Neural progenitor cell (in vitro differentiated cells): ENCODE measurements around the gene SLC4A1AP. TPM values are rescaled to one million over a fixed set of nuclear protein-coding genes. Genes with fewer than 3 reads are reported as not detected.
A peak's percentile ranks its signal among the peaks of the same experiment; 100 is the strongest.

Experiments
- DNase-seq: peaks from one replicate; pipeline ENCODE4 v3.0.0-alpha.2; 2016; ENCODE audit warnings: low spot score
- H2AFZ ChIP-seq: fragments of 200-600 bp; sonication (generic); replicated peaks from 2 replicates; pipeline ENCODE4 v1.6.1; 2016; ENCODE audit warnings: antibody characterized with exemption
- H3F3A ChIP-seq: fragments of 200-600 bp; sonication (generic); 2 replicates; pipeline ENCODE4 v1.6.1; 2016; ENCODE audit warnings: antibody characterized with exemption, low read depth
- H3K27ac ChIP-seq: fragments of 200-600 bp; sonication (generic); 2 replicates; pipeline ENCODE4 v1.5.1; 2016; ENCODE audit warnings: mild to moderate bottlenecking
- H3K27me3 ChIP-seq: fragments of 200-600 bp; sonication (generic); 2 replicates; pipeline ENCODE4 v1.6.1; 2016; ENCODE audit warnings: mild to moderate bottlenecking, moderate library complexity
- H3K36me3 ChIP-seq: fragments of 200-600 bp; sonication (generic); 2 replicates; pipeline ENCODE4 v1.5.1; 2016
- H3K4me1 ChIP-seq: fragments of 200-600 bp; sonication (generic); 2 replicates; pipeline ENCODE4 v1.6.1; 2016; ENCODE audit warnings: mixed run types
- H3K4me2 ChIP-seq: fragments of 200-600 bp; sonication (generic); 2 replicates; pipeline ENCODE4 v1.6.1; 2016
- H3K4me3 ChIP-seq: fragments of 200-600 bp; sonication (generic); 2 replicates; pipeline ENCODE4 v1.5.1; 2016
- H3K79me2 ChIP-seq: fragments of 200-600 bp; sonication (generic); 2 replicates; pipeline ENCODE4 v1.6.1; 2016; ENCODE audit warnings: low read depth
- H3K9ac ChIP-seq: fragments of 200-600 bp; sonication (generic); 2 replicates; pipeline ENCODE4 v1.6.1; 2016
- H3K9me3 ChIP-seq: fragments of 200-600 bp; sonication (generic); 2 replicates; pipeline ENCODE4 v1.5.1; 2016; ENCODE audit warnings: low read depth
- H4K20me1 ChIP-seq: fragments of 200-600 bp; sonication (generic); 2 replicates; pipeline ENCODE4 v1.6.1; 2016; ENCODE audit warnings: low read depth
- H3K27ac Mint-ChIP-seq: 3 replicates; pipeline ENCODE4 v1.8.0; 2021; ENCODE audit warnings: mixed read lengths
- H3K27me3 Mint-ChIP-seq: 2 replicates; pipeline ENCODE4 v1.8.0; 2022; ENCODE audit warnings: low read depth, mild to moderate bottlenecking, inconsistent platforms, moderate library complexity, mixed read lengths; ENCODE audit not compliant: insufficient read depth
- H3K36me3 Mint-ChIP-seq: 3 replicates; pipeline ENCODE4 v1.8.0; 2021; ENCODE audit warnings: mixed read lengths
- H3K4me1 Mint-ChIP-seq: 3 replicates; pipeline ENCODE4 v1.8.0; 2021; ENCODE audit warnings: mixed read lengths
- H3K4me3 Mint-ChIP-seq: 3 replicates; pipeline ENCODE4 v1.8.0; 2021; ENCODE audit warnings: mild to moderate bottlenecking, moderate library complexity, mixed read lengths
- H3K9me3 Mint-ChIP-seq: 3 replicates; pipeline ENCODE4 v1.8.0; 2020; ENCODE audit warnings: mixed read lengths
- EZH2 ChIP-seq: fragments of 200-600 bp; sonication (generic); IDR thresholded peaks from 2 replicates; pipeline ENCODE4 v1.6.1; 2017; ENCODE audit warnings: antibody characterized with exemption, mild to moderate bottlenecking, moderate library complexity
- EZH2phosphoT487 ChIP-seq: fragments of 200-600 bp; sonication (generic); IDR thresholded peaks from 2 replicates; pipeline ENCODE4 v1.6.1; 2017; ENCODE audit warnings: antibody characterized with exemption
- total RNA-seq: library from RNA; depleted of rRNA; stranded (reverse); fragments of >200 nt; gene quantifications from 2 replicates; pipeline ENCODE4 v1.2.3, GENCODE V29; 2015; ENCODE audit warnings: low replicate concordance
- TF ChIP-seq, protein P1 (sequence below): fragments of 200-600 bp; sonication (generic); IDR thresholded peaks from 2 replicates; pipeline ENCODE4 v1.5.1; 2017; ENCODE audit warnings: antibody characterized with exemption, mild to moderate bottlenecking

SLC4A1AP gene
- total RNA-seq, 1 donor from 2014 or later = 32.2 TPM

- H3K27me3 Mint-ChIP-seq = peaks cover 2% of the 10 kb centered on the region
Measured at GRCh38 chr2:27702302-27702701, 38.6 kb downstream of the SLC4A1AP start.

DNA sequence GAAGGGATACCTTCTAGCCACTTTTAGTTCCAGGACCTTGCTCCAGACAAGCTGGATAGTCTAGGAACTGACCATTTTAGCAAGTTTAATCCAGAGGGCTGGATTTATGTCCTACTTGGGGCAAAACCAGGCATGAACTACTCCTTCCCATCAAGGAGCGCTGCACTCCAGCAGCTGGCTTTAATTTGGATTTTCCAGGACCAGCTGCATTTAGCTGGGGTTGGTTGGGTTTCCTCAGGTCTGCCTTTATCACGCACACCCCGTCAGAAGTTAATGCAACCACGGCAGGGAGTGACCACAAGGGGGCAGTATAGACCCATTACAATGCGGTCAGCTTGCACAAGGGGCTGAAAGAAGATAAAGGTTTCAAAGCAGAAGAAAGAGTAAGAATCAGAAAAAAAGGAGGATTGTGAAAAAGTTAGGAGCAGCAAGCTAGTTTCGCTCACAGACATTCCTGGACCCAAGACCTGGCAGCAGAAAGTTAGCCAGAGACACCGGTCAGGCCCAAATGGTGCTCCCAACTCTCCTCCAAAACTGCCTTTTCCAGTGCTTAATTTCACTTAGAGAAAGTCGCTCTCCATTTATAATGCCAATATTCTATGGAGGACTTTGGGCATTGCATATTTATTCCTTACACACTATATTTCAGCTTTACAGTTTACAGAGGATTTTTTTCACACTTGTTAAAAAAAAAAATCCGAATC is 40.1 kb downstream of the SLC4A1AP start:
- peaks cover 2% of the 10 kb centered on the region for H3K27me3 Mint-ChIP-seq
- Histone ChIP-seq H3F3A (peaks cover 5% of the 10 kb centered on the region), H3K9ac (no peak overlapping the region), H2AFZ (peak overlapping the region; percentile 71), H3K27me3 (no peaks in the 10 kb centered on the region), H3K9me3 (no peaks in the 10 kb centered on the region), H4K20me1 (no peaks in the 10 kb centered on the region), H3K27ac (no peak overlapping the region), H3K4me1 (peaks cover 5% of the 10 kb centered on the region), H3K4me2 (no peak overlapping the region), H3K4me3 (no peak overlapping the region), H3K36me3 (no peaks in the 10 kb centered on the region), H3K79me2 (no peaks in the 10 kb centered on the region)
- H3K4me3 Mint-ChIP-seq = no peak overlapping the region
- no peaks in the 10 kb centered on the region for H3K36me3 Mint-ChIP-seq
- no peak overlapping the region for H3K27ac Mint-ChIP-seq
- H3K4me1 Mint-ChIP-seq = peaks cover 16% of the 10 kb centered on the region
- peak; percentile 88 for DNase-seq
- no peaks in the 10 kb centered on the region for H3K9me3 Mint-ChIP-seq
- TF ChIP-seq EZH2phosphoT487 (no peak), EZH2 (no peak)
- TF ChIP-seq, protein P1, sequence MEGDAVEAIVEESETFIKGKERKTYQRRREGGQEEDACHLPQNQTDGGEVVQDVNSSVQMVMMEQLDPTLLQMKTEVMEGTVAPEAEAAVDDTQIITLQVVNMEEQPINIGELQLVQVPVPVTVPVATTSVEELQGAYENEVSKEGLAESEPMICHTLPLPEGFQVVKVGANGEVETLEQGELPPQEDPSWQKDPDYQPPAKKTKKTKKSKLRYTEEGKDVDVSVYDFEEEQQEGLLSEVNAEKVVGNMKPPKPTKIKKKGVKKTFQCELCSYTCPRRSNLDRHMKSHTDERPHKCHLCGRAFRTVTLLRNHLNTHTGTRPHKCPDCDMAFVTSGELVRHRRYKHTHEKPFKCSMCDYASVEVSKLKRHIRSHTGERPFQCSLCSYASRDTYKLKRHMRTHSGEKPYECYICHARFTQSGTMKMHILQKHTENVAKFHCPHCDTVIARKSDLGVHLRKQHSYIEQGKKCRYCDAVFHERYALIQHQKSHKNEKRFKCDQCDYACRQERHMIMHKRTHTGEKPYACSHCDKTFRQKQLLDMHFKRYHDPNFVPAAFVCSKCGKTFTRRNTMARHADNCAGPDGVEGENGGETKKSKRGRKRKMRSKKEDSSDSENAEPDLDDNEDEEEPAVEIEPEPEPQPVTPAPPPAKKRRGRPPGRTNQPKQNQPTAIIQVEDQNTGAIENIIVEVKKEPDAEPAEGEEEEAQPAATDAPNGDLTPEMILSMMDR = peak; percentile 99

More at GRCh38 chr2:27702302-27702701, 38.6 kb downstream of the SLC4A1AP start:
- TF ChIP-seq EZH2 = no peak
- TF ChIP-seq, protein P1 = no peak
- Histone ChIP-seq H4K20me1 (no peaks in the 10 kb centered on the region), H2AFZ (no peak overlapping the region), H3K79me2 (no peaks in the 10 kb centered on the region), H3K9me3 (no peaks in the 10 kb centered on the region), H3K9ac (no peak overlapping the region), H3F3A (peaks cover 5% of the 10 kb centered on the region), H3K36me3 (no peaks in the 10 kb centered on the region), H3K27me3 (no peaks in the 10 kb centered on the region), H3K4me1 (peaks cover 5% of the 10 kb centered on the region), H3K27ac (no peak overlapping the region), H3K4me2 (no peak overlapping the region), H3K4me3 (no peak overlapping the region)
- peaks cover 5% of the 10 kb centered on the region for H3K36me3 Mint-ChIP-seq
- H3K9me3 Mint-ChIP-seq = no peaks in the 10 kb centered on the region
- no peak overlapping the region for H3K4me3 Mint-ChIP-seq
- H3K4me1 Mint-ChIP-seq = peaks cover 16% of the 10 kb centered on the region
- no peak overlapping the region for H3K27ac Mint-ChIP-seq
- no peak for DNase-seq

DNA sequence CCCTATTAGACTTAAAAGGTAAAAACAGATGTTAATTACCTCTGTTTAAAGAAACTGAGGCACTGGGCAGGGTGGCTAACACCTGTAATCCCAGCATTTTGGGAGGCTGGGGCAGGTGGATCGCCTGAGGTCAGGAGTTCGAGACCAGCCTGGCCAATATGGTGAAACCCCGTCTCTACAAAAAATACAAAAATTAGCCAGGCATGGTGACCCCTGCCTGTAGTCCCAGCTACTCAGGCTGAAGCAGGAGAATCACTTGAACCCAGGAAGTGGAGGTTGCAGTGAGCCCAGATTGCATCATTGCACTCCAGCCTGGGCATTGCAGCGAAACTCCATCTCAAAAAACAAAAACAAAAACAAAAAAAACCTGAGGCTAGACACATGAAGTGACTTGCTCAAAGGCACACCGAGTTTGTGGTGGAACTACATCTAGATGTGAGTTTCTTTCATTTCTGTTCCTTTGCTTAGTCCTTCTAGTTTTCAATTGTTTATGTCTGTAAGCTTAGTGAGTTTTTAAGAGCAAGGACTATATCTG is 40.7 kb downstream of the SLC4A1AP start:
- Mint-ChIP-seq H3K27me3 (peaks cover 2% of the 10 kb centered on the region), H3K36me3 (no peaks in the 10 kb centered on the region)
- no peak overlapping the region for H3K9ac ChIP-seq

More for the DNA sequence above, 40.7 kb downstream of the SLC4A1AP start:
- Mint-ChIP-seq H3K4me1 (peaks cover 16% of the 10 kb centered on the region), H3K9me3 (no peaks in the 10 kb centered on the region), H3K4me3 (no peak overlapping the region), H3K27ac (no peak overlapping the region)
- Histone ChIP-seq H3K27ac (no peak overlapping the region), H3K4me2 (no peak overlapping the region), H3F3A (peaks cover 5% of the 10 kb centered on the region), H3K79me2 (no peaks in the 10 kb centered on the region), H3K36me3 (no peaks in the 10 kb centered on the region), H3K4me1 (peaks cover 5% of the 10 kb centered on the region), H3K9me3 (no peaks in the 10 kb centered on the region), H3K4me3 (no peak overlapping the region), H3K27me3 (no peaks in the 10 kb centered on the region), H4K20me1 (no peaks in the 10 kb centered on the region), H2AFZ (no peak overlapping the region)
- DNase-seq = no peak
- no peak for TF ChIP-seq EZH2
- TF ChIP-seq, protein P1 = no peak
- TF ChIP-seq EZH2phosphoT487 = no peak
